GM10248 (cell line): ENCODE measurements around the gene HMGB4.

ENCODE experiments used
- CTCF ChIA-PET: fragments of 300-600 bp; sonication (Branson Sonifier 250); formaldehyde crosslinking; extraction: SDS; loops from one replicate; lab custom pipeline; 2021; ENCODE audit warnings: antibody characterized with exemption; lab: Yijun Ruan, JAX
- POLR2A ChIA-PET: fragments of 350-650 bp; sonication (Branson Sonifier 250); formaldehyde crosslinking; extraction: SDS; loops from one replicate; lab custom pipeline; 2020; ENCODE audit warnings: antibody characterized with exemption; lab: Yijun Ruan, JAX
- DNase-seq: peaks from one replicate; pipeline ENCODE4 v3.0.0; 2012; ENCODE audit errors: extremely low spot score
- TF ChIP-seq, protein P1 (sequence below): IDR thresholded peaks from 2 replicates; pipeline ENCODE4 v1.5.1; 2012; ENCODE audit warnings: mild to moderate bottlenecking, low read depth; ENCODE audit errors: extremely low read depth, missing control alignments, control extremely low read depth

The HMGB4 gene

DNA sequence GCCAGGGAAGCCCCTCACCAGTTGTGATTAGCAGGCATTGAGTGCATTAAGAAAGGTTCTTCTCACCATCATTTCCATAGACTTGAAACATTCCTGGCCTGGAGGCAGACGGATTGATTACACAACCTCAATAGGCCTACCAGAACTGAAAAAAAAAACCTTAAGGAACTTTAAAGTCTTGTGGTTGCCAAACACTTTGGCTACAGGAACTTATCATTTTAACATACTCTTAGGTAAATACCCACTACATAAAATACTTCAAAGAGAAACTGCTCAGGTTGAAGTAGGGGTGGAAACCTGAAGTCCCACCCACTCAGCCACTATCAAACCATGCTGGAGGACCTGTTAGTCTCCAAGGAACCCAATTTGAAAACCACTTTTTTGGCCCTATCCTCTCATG is 22.4 kb upstream of the HMGB4 start:
- no peak for DNase-seq
- POLR2A ChIA-PET = no interaction called here
- TF ChIP-seq, protein P1, sequence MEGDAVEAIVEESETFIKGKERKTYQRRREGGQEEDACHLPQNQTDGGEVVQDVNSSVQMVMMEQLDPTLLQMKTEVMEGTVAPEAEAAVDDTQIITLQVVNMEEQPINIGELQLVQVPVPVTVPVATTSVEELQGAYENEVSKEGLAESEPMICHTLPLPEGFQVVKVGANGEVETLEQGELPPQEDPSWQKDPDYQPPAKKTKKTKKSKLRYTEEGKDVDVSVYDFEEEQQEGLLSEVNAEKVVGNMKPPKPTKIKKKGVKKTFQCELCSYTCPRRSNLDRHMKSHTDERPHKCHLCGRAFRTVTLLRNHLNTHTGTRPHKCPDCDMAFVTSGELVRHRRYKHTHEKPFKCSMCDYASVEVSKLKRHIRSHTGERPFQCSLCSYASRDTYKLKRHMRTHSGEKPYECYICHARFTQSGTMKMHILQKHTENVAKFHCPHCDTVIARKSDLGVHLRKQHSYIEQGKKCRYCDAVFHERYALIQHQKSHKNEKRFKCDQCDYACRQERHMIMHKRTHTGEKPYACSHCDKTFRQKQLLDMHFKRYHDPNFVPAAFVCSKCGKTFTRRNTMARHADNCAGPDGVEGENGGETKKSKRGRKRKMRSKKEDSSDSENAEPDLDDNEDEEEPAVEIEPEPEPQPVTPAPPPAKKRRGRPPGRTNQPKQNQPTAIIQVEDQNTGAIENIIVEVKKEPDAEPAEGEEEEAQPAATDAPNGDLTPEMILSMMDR = no peak
- CTCF ChIA-PET = interaction anchor here (1.9 kb wide), 1 partner anchor 29 kb away, joined by 5 read pairs; no protein-coding TSS in a partner anchor

DNA sequence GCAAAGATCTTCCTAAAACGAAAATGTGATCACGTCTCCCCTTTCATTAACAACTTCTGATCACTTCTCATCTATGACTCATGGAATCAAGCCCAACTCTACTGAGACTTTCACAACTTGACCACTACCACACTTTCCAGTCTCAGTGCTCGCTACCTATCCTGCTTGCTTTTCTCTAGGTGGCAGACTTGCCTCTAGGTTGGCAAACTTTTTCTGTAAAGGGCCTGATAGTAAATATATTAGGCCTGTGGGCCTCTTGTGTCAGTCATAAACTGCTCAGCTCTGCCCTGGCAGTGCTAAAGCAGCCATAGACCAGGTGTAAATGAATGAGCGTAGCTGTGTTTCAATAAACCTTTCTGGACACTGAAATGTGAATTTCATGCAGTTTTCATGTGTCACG is 21.5 kb upstream of the HMGB4 start:
- CTCF ChIA-PET = interaction anchor here (1.9 kb wide), 1 partner anchor 30 kb away, joined by 5 read pairs; no protein-coding TSS in a partner anchor
- TF ChIP-seq, protein P1 = no peak
- DNase-seq = no peak
- POLR2A ChIA-PET = no interaction called here

DNA sequence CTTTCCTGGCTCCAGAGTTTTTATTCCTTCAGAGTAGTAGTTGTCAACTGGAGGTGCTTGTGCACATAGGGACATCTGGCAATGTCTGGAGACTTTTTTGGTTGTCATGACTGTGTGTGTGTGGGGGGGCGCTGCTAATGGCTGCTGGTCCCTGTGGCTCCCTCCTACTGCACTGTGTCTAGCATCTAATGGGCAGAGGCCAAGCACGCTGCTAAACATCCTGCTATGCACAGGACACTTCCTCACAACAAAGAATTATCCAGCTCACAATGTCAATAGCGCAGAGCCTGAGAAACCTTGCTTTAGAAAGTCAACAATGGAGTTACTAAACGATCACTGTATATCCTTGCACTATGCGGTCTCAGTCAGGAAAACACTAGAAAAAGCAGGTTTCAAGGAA is 19.7 kb upstream of the HMGB4 start:
- TF ChIP-seq, protein P1 = no peak
- POLR2A ChIA-PET = no interaction called here
- no peak for DNase-seq
- CTCF ChIA-PET = no interaction called here

DNA sequence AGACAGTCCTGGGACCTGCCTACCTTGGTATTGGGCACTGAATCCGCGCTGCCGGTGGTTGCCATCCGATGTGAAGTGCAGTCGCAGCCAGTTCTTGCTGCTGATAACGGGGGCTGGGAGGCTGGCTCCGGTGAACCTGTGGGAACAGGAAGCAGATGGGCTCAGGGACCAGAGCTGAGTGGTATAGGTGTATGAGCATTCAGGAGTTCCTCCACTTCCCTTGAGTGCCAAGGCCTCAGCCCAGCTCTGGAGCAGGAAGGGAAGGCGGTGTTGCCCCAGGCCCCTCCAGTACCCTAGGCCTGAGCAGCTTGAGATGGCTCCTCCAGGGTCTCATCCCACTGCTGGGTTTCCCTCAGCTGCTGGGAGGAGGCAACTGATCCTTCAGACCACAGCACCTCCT is 17.0 kb upstream of the HMGB4 start:
- ChIA-PET CTCF (no interaction called here), POLR2A (no interaction called here)
- no peak for DNase-seq
- TF ChIP-seq, protein P1 = no peak

DNA sequence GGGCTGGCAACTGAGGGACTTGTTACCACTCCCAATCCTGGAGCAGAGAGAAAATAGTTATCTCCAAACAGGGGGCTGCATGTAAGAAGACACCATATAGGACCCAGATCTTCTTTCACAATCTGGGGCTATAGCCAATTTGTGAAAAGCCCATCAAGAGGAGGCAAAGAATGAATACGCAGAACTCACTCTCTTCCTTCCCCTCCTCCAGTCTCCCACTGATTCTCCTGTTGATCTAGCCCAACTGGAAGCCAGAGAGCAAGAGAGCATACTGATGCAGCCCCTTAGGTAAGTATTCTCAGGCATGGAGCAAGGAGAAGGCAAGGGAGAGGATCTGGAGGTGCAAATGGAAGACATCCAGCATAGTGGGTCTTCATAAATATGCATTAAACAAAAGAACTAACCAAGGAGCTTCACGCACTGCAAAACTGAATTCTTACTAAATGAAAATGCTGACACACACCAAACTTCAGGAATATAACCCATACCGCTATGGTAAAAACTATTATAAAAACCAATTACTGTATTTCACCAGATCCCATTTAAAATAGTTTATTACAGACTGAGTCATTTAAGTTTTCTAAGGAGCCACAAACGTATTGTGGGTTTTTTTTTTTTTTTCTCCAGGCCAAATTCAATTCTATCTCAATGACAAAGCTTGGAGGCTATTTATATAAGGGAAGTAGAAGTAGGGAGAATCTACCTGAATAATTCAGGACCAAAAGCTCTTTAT is 15.5 kb upstream of the HMGB4 start:
- TF ChIP-seq, protein P1 = no peak
- ChIA-PET CTCF (no interaction called here), POLR2A (no interaction called here)
- no peak for DNase-seq

DNA sequence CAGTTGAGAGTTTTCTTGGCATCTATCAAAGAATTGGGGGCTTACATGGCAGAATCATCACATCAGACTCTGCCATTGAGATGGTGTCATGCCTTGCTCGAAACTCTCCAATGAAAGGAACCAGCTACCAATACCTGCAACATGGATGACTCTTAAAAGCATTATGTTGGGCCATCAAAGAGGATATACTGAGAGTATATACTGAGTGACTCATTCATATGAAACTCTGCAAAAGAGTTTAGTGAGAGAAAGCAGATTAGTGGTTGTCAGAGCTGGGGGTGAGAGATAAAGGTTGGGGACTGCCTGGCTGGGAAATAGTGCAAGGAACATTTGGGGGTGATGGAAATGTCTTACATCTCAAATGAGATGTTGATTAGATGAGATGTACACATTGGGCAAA is 14.7 kb upstream of the HMGB4 start:
- TF ChIP-seq, protein P1 = no peak
- ChIA-PET CTCF (no interaction called here), POLR2A (no interaction called here)
- DNase-seq = no peak

DNA sequence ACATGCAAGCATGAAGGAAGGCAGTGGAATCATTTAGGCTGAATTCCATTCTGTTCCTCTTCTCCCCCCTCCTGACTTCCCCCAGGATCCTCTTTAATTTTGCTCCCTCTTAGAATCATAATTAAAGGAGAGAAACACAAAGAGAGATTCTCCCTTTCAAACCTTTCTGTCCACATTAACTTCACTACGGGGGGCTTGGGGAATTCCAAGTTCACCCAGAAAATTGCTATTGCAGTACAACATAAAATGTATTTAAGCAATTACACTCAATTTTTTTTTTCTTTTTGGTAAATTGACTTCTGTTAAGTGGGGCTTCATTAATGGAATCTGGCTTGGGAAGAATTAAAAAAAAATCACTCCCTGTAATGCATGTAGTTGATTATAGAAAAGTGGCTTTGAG is 13.4 kb upstream of the HMGB4 start:
- ChIA-PET CTCF (no interaction called here), POLR2A (no interaction called here)
- DNase-seq = no peak
- TF ChIP-seq, protein P1 = no peak
